ENCODE results near the gene TTLL13. TPM values are rescaled to one million over a fixed set of nuclear protein-coding genes. Genes with fewer than 3 reads are reported as not detected.
"Not testable (repeated sequence)": the region's sequence is repeated elsewhere in the genome, so short reads cannot be mapped to it uniquely, and the experiment has no call there.

Gene TTLL13
- total RNA-seq, 4 donors from 2014 or later = not detected

DNA sequence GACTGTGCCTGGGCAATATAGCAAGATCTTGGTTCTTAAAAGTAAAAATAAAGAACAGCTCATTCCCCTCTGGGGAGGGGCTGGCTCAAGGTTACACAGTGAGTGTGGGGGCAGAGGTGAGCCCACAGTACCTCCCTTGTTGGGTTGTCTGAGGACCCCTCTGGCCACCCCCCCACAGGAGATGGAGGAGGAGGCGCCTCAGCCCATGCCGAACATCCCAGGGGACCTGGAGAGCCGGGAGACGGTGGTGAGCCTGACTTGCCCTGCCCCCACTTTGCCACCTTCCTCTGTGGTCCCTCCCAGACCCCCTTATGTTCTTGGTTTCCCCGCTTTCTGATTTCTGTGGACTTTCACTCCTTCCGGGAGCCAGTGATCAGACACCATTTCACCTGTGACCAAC, 44.8 kb downstream of the TTLL13 start:
- TF ChIP-seq POLR2A (IDR thresholded peaks at IDR 0.05) = no peak
- Histone ChIP-seq H3K4me3 (no peak overlapping the region), H3K4me1 (peaks cover 0 to 15% (median 0%) of the 10 kb centered on the region in 3 donors), H3K36me3 (no peaks in the 10 kb centered on the region), H3K9me3 (no peaks in the 10 kb centered on the region), H3K27me3 (no peaks in the 10 kb centered on the region), H3K27ac (no peak overlapping the region)
- intact Hi-C loops (cut with DNase I) = no loop called here
- WGBS, 2 donors = 81 to 82% methylated on average over 5 to 6 of the region's 6 CpGs
- DNase-seq = no peak

DNA sequence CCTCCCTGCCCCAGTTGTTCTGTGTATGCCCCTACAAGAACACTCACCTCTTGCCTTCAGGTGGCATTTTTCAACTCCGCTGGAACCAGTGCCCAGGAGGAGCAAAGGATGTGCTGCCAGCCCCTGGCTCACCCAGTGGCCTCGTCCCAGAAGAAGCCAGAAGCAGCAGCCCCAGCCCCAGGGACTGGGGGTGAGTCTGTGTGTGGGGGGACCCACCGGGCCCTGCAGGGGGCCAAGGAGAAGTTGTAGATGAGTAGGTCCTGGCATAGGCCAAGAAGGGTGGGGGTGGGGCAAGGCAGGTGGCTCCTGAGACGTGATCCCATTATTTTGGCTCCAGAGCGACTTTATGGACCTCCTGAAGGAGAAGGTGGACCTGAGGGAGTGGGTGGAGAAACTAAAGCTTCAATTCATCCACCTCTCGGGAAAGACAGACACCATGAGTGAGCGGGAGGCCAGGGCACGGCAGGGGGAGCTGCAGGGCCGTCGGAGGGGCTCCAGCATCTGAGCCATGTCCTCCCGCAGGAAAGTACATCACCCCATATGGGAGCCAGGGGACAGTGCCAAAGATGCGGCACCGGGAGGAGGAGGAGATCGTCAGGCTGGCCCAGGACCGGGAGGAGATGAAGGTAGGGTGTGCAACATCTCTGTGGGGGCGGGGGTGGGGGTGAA, 45.4 kb downstream of the TTLL13 start:
- Histone ChIP-seq H3K36me3 (no peaks in the 10 kb centered on the region), H3K27me3 (no peaks in the 10 kb centered on the region), H3K9me3 (no peaks in the 10 kb centered on the region), H3K27ac (no peak overlapping the region), H3K4me3 (no peak overlapping the region), H3K4me1 (peaks cover 0 to 15% (median 0%) of the 10 kb centered on the region in 3 donors)
- TF ChIP-seq, protein P1, sequence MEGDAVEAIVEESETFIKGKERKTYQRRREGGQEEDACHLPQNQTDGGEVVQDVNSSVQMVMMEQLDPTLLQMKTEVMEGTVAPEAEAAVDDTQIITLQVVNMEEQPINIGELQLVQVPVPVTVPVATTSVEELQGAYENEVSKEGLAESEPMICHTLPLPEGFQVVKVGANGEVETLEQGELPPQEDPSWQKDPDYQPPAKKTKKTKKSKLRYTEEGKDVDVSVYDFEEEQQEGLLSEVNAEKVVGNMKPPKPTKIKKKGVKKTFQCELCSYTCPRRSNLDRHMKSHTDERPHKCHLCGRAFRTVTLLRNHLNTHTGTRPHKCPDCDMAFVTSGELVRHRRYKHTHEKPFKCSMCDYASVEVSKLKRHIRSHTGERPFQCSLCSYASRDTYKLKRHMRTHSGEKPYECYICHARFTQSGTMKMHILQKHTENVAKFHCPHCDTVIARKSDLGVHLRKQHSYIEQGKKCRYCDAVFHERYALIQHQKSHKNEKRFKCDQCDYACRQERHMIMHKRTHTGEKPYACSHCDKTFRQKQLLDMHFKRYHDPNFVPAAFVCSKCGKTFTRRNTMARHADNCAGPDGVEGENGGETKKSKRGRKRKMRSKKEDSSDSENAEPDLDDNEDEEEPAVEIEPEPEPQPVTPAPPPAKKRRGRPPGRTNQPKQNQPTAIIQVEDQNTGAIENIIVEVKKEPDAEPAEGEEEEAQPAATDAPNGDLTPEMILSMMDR (IDR thresholded peaks at IDR 0.05) = no peak
- TF ChIP-seq POLR2A (IDR thresholded peaks at IDR 0.05) = no peak
- intact Hi-C loops (cut with DNase I) = no loop called here
- no peak for DNase-seq
- 20 to 56% methylated on average over 3 to 6 of the region's 16 CpGs for WGBS, 2 donors

DNA sequence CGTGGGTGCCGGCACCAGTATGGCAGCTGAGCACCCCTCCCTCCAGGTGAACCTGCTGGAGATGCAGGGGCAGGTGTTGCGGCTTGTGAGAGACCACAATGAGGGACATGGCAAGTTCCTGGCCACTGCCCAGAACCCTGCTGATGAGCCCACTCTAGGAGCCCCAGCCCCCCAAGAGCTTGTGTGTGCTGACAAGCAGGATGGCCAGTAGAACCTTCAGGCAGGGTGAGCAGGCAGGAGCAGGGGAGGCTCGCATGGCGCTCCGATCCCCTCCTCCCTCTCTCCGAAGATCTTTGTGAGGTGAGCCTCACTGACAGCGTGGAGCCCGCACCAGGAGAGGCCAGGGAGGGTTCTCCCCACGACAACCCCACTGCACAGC, 45.9 kb downstream of the TTLL13 start:
- no peaks in the 10 kb centered on the region for H3K27me3 ChIP-seq
- WGBS, 2 donors = 70 to 81% methylated on average over 5 to 10 of the region's 10 CpGs
- peaks cover 0 to 15% (median 0%) of the 10 kb centered on the region in 3 donors for H3K4me1 ChIP-seq
- no peak overlapping the region for H3K27ac ChIP-seq
- H3K4me3 ChIP-seq = no peak overlapping the region
- TF ChIP-seq POLR2A (IDR thresholded peaks at IDR 0.05) = no peak
- TF ChIP-seq, protein P1 (IDR thresholded peaks at IDR 0.05) = no peak
- intact Hi-C loops (cut with DNase I) = no loop called here
- H3K9me3 ChIP-seq = no peaks in the 10 kb centered on the region
- no peak for DNase-seq
- H3K36me3 ChIP-seq = no peaks in the 10 kb centered on the region

DNA sequence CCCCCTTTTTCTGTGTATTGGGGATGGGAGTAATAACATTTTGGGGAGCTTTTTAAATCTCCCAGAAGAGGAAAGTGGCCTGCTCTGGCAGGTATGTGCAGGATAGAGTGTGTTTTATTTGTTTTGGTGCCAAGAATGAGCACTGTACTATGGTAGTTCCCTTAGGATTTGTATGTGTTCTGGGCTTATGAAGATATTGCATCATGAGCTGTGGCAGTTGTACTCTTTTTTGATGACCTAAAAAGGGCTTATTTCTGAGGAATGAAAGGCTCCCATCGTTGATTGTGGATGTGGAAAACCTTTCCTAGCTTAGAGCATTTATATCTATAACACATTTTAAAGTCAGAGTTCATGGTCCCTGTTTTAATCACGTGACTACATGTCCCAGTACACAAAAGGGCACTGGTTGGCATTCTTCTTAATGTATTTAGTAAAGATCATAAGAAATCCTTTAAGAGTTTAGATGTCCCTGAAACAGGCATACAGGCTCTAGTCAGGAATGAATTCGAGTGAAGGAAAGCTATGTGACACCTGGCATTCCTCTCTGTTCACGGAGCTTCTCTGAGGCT, 47.0 kb downstream of the TTLL13 start:
- intact Hi-C loops (cut with DNase I); H3K27me3 ChIP-seq; H3K9me3 ChIP-seq; H3K27ac ChIP-seq; DNase-seq; H3K36me3 ChIP-seq; H3K4me3 ChIP-seq: not testable (repeated sequence)
- 45 to 46% methylated on average over 4 of the region's 4 CpGs for WGBS, 2 donors
- peaks cover 0 to 22% (median 6%) of the 10 kb centered on the region in 3 donors for H3K4me1 ChIP-seq

DNA sequence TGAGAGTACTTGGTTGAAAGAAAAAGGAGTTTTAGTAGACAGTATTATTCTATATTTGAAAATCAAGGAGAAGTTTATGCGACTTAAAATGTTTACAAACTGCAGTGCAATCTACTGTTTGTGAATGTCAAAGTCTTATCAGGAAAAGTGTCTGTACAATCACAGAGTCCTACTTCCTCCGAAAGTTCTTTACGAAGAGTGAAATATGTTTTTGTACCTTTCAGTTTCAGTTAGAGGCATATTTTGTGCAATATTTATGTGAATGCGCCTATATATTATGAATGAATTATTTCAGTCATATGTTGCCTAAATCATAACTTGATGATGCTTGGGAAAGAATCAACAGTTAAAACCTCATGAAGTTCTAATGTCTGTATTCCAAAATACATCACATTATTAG, 47.7 kb downstream of the TTLL13 start:
- no peaks in the 10 kb centered on the region for H3K36me3 ChIP-seq
- intact Hi-C loops (cut with DNase I) = no loop called here
- WGBS, 2 donors = 85 to 87% methylated on average over 4 of the region's 4 CpGs
- no peak overlapping the region for H3K27ac ChIP-seq
- H3K27me3 ChIP-seq = no peaks in the 10 kb centered on the region
- no peaks in the 10 kb centered on the region for H3K9me3 ChIP-seq
- no peak for DNase-seq
- TF ChIP-seq POLR2A (IDR thresholded peaks at IDR 0.05) = no peak
- TF ChIP-seq, protein P1 (IDR thresholded peaks at IDR 0.05) = no peak
- H3K4me1 ChIP-seq = peaks cover 0 to 20% (median 7%) of the 10 kb centered on the region in 3 donors
- H3K4me3 ChIP-seq = no peak overlapping the region

DNA sequence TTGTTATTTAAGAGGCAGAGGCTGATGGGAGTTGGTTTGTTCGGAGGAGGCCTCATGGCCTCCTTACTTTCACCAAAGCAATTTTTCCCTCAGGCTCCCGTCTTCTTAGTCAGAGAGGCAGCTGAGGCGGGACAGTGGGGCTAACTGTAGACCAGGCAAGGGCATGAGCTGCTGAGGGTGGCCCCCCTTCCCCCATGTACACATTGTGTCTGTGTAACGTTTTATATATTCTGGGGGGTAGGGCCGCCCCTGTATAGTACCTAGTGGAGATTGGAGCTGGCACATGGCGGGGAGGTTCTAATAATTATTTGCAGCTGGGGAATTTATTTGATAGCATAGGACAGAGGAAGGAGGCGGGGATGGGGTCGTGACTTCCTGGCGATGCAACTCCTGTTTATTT, 51.2 kb downstream of the TTLL13 start:
- H3K27ac ChIP-seq = peak overlapping the region in 1 of 4 donors; percentile 47
- no peaks in the 10 kb centered on the region for H3K27me3 ChIP-seq
- H3K9me3 ChIP-seq = no peaks in the 10 kb centered on the region
- peaks cover 0 to 10% (median 7%) of the 10 kb centered on the region in 3 donors for H3K4me1 ChIP-seq
- H3K36me3 ChIP-seq = no peaks in the 10 kb centered on the region
- TF ChIP-seq, protein P1 (IDR thresholded peaks at IDR 0.05) = no peak
- no peak for TF ChIP-seq POLR2A (IDR thresholded peaks at IDR 0.05)
- DNase-seq = no peak
- intact Hi-C loops (cut with DNase I) = no loop called here
- H3K4me3 ChIP-seq = no peak overlapping the region
- WGBS, 2 donors = 78 to 88% methylated on average over 6 to 9 of the region's 9 CpGs
